Left hindlimb (tissue), 1 donor: ENCODE data around the gene SLC8A3.

Experiments used
- DNase-seq: peaks from one replicate; pipeline ENCODE4 v3.0.0-alpha.2; 2018

The SLC8A3 gene

DNA sequence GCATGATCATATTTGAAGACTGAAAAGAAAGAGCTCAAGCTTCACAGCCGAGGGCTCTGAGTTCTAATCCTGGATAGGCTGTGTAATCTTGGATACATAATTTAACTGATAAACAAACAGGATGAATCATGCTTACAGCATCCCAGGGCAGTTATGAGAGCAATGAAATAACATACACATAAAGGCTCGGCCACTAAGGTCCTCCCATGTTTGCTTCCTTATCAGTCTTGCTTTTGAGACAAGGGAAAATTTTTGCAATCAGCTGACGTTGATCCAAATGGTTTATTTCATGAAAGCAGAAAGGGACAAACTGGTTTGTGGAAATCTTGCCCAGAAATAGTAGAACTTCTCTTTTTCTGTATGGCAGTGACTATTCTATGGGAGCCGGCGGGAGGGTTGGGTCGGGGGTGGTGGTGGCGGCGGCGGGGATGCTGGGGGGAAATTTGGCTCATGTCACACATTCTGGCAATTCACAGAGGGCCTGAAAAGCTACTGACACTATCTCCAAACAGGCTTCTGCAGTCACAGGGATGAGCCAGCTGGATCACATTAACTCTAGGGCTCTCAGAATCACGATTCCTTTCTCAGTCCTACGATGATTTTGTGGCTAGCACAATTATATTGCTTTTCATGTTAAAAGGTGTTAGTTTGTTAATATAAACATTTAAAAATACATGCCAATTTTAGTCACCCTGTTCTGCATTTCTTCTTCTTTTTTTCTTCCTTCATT lies 124.5 kb downstream of the SLC8A3 start:
- DNase-seq = no peak

- no peak for DNase-seq
Measured at GRCh38 chr14:70061108-70061507, 127.6 kb downstream of the SLC8A3 start.

DNA sequence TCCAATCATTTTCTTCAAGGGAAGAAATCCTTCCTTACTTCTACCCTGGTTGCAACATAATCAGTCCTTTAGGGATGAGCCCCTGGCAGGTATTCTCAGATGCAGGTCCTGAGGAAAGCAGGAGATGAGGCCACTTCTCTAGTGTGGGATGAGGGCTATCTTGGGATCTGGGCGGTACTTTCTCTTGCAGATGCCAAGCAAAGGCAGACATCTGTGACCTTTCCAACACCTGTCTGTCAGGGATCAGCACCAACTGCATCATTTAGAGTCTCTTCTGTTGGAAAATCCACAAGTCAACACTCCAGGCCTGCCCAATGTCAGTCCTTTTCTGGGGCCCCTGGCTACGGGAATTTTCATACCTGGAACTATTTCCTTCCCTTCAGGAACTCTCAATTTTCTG lies 129.2 kb downstream of the SLC8A3 start:
- no peak for DNase-seq

- DNase-seq = no peak
Measured at GRCh38 chr14:70057519-70058136, 131.1 kb downstream of the SLC8A3 start.

DNA sequence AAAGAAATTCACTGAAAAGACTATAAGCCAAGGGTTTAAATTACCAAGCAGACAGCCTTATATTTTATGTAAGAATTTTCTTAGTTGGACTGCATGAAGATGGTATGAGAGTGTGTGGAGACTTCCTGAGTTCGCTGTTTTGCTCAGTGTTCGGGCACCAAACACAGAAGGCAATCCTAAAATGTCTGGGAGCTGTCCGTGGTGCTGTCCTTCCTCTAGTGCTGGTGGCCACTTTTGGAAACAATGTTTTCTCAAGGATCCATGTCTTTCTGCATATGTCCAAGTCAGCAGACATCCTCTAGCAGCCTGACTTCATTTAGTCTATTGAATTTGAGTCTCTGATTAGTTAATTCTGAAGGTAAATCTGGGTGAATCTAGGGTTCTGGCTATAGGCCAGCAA lies 135.8 kb downstream of the SLC8A3 start:
- DNase-seq = no peak

DNA sequence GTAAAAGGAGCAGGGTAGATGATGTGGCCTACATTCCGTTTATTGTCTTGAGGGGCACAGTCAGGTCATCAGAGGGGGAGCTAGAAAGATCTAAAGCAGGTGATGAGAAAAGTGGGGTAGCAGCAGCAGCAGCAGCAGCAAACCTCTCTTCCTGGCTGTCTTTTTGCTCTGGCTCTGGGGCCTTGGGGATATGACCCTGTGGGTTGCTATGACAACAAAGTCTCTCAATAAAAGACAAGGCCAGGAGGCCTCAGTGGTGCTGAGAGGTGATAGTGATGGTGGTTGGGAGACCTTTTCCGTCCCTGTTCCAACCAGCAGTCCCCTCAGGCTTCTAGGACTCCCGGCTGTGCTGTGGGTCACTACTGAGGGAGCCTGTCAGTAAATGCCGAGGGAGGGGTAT lies 138.6 kb downstream of the SLC8A3 start:
- DNase-seq = no peak

GRCh38 chr14:70049605-70050004 lies 139.1 kb downstream of the SLC8A3 start:
- no peak for DNase-seq

DNA sequence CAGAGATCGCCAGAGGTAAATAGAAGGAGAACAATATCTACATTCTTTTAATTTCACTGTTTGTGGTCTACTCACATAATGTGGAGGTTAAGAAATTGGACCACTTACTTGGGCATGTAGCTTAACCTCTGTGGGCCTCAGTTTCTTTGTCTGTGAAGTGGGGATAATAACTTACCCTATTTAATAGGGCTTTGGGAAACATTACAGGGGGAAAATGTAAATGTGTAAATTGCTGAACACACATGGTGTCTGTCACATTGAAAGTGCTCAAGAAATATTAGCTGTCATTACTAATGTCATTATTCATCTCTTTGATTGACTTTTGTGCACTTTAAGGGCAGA lies 140.5 kb downstream of the SLC8A3 start:
- no peak for DNase-seq

DNA sequence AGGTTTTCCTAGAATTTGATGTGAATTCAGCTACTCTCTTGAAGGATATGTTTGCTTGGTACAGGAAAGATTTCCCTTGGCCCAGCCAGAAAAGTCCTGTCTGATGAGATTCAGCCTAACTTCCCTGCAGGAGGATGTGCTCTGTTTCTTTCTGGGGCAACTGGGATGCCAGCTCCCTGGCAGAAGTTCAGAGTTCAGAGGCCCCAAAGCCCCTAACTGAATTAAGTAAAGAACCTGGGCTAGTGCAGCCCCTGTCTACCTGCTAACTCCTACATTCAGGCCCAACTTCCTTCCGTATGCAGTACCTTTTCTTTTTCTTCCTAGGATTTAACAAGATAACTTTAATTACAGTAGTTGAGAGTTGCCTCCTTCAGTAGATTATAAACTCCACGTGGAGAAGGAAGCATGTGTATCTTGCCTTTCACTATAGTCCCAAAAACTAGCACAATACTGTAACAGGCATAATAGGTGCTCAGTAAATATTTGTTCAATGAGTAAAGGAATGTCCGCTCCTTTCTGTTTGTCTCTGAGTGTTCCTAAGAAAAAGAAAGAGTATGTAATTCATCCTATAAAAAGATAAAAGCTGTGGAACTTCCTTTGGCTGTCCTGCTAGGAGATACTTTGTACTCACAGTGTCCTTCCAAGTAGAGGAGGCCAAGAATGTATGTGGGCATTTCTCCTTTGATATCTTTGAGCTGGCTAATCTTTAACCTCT lies 141.0 kb downstream of the SLC8A3 start:
- DNase-seq = no peak

DNA sequence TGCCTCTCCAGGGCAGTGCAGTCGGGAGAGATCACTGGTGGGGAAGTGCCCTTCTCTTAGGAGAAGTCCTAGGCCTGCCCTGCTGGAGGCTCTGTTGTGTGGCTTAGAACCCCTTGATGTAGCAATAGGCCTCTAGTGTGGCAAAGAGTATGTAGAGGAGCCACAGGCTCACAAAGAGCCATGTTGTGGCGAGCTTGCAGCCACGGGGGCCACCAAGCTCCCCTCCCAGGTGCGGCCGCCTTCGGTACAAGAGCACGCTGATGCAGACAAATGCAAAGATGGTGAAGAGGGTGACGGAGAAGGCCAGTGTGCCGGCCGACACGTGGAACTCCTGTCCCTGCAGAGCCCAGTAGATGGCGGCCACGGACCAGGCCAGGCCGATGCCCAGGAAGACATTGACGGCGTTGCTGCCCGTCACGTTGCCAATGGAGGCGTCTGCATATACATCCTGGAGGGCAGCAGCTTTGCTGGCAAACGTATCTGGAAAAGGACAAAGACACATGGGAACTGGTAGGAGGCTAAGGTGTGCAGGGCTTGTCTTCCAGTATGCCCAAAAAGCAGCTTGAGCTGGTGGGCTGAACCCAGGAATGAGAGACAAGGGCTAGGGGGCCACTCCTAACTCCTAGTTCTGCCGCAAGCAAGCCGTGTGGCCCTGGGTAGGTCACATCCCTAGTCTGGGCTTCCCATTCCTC lies 142.8 kb downstream of the SLC8A3 start:
- peak; percentile 53 for DNase-seq

DNA sequence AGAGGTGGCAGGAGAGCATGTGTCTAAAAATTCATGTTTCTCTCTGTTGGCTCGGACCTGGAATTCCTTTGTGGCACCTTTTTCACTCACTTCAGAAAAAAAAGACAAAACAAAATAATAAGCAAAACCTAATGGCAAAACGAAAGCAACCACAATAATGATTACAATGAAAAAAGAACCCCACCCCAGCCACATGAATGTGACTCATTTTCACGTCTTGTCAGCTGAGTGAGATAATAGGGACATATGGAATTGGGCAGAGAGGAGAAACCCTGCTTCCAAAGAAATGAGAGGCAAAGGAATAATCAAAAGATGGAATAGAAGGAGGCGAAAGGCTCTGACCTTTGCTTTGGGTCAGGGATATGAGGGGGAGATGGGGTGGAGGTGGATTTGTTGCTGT lies 143.4 kb downstream of the SLC8A3 start:
- DNase-seq = no peak

DNA sequence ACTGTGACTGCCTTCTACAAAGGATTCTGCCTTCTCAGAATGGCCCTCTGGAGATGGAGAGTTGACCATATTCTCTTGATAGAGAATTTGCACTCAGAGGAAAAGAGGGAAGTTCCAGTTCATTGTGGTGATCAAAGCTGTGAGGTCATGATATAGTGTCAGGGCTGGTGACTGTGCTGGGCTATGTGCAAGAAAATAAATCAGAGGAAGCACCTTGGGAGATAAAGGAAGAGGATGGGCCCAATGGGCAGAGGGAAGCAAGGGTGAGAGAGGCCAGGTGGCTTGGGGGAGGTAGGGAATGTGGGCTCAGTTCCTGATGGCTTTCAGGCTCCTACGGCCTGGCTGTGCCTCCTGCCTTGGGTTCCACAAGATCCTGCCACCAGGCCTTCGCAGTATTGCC lies 145.8 kb downstream of the SLC8A3 start:
- DNase-seq = no peak

DNA sequence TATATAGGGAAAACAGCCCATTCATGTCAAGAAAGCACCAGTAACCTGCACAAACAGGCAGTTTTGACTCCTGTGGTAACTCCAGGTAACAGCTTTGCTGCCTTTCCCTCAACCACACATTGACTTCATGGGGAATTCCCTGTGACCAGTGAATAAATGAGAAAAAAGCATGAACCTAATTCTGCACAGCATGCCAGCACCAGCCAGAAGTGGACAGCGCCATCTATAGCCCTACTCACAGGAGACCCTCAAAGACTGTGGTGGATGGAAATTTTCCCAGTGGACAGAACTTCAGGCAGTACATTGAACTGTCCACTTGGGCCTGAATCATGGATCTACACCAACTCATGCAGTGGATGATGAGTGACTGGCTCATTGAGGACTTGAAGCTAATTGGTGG lies 152.1 kb downstream of the SLC8A3 start:
- no peak for DNase-seq

DNA sequence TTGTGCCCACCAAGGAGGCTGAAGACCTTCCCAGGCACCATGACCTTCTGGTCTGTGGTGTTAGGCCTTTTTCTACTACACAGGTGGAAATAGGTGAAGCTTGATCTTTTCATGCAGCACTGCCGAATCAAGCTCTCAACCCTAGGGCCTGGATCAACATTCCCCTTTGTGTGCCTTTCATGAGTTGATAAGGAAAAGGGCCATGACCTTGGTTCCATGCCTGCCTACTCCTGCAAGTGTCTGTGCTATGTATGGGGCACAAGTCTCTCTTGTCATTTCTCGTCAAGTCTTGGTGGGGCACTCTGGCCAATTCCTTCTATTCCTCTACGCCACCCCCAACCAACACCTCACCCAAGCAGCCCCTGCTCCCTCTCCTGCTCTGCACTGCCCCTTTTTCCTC lies 154.5 kb downstream of the SLC8A3 start:
- no peak for DNase-seq

DNA sequence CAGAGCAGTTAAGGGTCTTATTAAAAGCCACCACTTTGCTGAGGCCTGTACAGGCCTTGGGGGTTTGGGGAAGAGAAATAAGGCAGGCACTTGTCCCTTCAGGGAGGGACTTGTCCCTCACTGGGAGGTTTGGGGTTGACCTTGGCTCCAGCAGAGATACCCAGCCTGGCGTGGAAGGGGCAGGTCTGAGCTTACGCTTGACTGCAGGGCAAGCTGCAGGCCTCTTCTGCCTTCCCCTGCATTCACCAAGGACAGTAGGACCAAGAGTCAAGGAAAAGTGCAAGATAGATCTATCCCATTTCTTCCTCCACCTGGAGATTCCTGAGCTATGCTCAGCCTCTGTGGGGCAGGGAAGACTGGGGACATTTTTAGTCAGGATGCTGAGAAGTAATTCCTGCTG lies 155.2 kb downstream of the SLC8A3 start:
- no peak for DNase-seq

DNA sequence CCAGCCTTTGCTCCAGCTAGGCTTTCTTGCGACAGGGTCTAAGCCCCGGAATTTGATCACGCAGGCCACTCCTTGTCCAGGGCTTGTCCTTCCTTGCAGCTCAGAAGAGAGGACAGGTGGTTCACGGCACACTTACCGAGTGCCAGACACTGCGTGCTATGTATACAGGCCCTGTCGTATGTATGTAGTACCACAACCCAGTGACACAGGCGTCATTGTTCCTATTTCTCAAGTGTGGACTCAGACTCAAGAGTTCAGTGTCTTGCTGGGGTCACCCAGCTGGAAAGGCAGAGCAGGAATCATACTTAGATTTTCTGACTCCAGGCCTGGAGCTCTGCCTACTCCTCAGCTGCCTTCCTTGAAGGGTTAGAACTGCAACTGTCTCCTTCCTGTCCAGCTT lies 155.6 kb downstream of the SLC8A3 start:
- DNase-seq = no peak

GRCh38 chr14:70032447-70032846 lies 156.3 kb downstream of the SLC8A3 start:
- DNase-seq = no peak

DNA sequence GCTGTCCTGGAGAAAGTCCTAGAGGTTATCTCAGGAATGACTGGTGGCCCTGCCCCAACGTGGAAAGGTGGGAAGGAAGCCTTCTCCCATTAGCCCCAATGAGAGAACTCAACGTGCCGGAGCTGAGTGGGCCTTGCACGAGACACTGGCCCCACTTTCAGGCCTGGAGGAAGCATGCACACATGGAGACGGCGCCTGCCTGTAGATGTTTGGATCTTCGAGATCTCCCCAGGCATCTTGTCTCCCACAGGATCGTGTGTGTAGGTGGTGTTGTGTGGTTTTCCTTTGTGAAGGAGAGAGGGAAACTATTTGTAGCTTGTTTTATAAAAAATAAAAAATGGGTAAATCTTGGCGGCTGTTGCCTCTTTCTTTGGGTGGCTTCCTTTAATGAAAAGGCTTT lies 156.7 kb downstream of the SLC8A3 start:
- no peak for DNase-seq

DNA sequence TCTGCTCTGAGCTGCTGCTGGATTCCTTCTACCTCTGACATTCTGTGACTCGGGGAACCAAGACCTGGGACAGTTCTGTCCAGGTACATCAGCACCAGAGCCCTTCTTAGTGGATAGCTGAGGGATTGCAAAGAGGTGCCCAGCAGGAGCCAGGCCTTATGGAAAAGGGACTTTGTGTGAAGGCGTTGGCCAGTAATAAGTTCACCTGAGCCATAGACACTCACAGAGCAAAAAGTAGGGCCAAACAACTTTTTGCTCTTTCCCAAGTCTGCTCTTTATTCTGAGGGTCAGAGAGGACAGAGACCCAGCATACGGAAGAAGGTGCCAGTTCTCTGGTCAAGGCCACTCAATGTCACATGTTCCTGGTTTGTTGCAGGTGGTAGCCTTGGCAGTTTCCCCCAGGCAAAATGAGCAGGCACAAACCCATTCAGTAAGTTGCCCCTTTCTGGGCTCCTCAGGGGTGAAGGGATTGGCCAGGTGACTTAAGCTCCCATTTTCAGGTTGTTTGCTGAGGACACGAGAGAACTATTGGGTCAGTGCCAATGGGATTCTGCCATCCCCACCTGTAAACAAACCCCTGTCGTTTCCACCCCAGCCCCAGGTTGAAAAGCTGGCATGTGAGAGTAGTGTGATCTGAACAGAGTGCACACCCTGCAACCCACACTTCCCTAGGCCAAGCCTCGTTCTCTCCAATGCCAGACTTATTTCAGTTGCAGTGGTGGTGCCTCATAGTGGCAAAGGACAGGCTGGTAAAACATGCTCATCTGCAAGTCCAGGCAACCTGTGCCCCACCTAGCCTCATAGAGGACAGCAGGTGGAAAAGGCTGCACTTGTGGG lies 159.2 kb downstream of the SLC8A3 start:
- no peak for DNase-seq

DNA sequence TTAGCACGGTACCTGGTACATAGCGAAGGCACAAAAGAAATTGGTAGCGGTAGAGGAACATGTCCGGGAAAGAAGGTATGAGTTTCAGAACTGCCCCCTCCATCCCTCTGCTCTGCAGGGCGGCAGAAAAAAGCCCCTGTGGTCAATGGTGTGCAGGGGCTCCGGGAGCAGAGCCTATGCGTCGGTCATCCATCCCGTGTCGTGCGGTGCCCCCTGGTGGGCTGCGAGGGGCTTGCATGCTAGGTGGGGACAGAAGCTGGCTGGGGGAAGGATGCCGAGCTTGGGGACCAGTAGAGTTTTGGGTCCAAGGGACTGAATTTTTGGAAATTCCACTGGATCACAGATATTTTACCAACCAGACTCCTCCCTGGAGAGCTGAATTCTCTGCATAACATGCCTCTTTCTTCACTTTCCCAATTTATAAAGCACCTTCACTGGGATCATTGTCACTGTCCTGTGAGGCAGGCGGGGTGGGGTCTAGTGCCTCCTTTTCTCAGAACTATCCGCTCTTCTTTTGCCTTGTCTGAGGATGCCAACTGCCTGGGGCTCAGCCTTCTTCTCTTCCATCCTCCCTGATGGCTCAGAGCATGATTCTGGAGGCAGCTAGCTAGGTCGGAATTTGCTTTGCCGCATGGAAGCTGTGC lies 160.8 kb downstream of the SLC8A3 start:
- DNase-seq = peak; percentile 75

GRCh38 chr14:70023871-70024270 lies 164.9 kb downstream of the SLC8A3 start:
- no peak for DNase-seq

GRCh38 chr14:70022771-70023445 lies 165.8 kb downstream of the SLC8A3 start:
- no peak for DNase-seq
